HG03439 (cell line): ENCODE results near the gene ISYNA1.

ENCODE experiments used
- ATAC-seq: cut with Tn5 transposase; IDR thresholded peaks from one replicate; pipeline ENCODE4 v1.9.1; 2021; ENCODE audit warnings: mild to moderate bottlenecking, moderate library complexity; ENCODE audit not compliant: unreplicated experiment

The ISYNA1 gene

DNA sequence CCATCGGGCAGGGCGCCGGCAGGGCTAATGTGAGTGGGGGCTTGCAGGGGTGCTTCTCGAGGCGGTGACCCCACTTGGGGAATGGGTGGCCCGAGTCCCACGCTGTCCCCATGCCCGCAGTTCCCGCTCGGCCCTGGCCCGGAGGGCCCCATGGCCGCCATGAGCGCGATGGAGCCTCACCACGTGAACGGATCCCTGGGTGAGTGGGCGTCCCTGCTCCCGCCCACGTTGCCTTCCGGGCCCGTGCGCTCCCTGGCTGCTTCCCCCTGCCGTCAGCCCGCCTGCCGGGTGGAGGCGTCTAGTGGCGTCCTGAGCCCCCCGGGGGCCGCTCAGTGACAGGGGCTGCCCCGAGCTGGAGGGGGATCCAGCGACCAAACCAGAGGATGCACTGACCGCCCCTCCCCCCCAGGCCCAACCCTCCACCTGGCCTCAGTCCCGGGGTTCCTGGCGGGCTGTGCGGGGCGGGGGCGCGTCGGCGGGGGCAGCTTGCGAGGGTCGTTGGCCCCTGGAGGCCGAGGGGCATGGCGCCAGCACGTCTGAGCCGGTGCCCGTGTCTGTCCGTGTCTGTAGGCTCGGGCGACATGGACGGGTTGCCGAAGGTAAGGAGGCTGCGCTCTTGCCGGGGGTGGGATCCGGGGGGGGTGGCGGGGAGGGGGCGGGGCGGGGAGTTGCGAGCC, 4.8 kb downstream of the ISYNA1 start:
- ATAC-seq, result no peak

DNA sequence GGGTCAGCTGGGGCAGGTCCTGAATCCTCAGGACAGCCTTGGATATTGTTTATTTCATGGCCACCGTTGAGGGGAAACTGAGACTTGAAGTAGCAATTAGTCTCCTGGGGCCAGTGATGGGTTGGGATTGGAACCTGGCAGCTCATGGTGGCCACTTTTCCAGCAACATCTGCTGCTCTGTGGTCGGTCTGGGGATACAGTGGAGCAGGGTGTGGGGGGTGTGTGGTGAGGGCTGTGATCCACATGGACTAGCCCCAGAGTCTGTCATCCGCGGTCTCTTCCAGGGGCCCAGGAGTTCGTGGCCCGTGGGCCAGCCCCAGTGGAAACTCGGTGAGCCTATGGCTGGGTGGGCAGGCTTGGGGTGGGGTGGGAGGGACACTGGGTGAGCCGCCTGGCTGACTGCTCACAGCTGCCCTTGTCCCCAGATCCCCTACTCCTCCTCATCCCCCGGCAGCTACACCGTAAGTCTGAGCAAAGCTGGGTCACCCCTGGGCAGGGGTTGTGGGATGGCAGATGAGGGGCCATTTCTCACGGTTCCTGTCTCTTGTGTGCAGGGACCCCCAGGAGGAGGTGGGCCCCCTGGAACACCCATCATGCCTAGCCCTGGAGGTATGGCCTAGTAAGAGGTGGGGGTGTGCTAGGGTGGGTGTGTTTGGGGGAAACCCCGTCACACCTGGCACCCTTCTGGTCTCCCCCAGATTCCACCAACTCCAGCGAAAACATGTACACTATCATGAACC, 5.5 kb downstream of the ISYNA1 start:
- no peak for ATAC-seq

GRCh38 chr19:18431351-18432197, 6.4 kb downstream of the ISYNA1 start:
- no peak for ATAC-seq

DNA sequence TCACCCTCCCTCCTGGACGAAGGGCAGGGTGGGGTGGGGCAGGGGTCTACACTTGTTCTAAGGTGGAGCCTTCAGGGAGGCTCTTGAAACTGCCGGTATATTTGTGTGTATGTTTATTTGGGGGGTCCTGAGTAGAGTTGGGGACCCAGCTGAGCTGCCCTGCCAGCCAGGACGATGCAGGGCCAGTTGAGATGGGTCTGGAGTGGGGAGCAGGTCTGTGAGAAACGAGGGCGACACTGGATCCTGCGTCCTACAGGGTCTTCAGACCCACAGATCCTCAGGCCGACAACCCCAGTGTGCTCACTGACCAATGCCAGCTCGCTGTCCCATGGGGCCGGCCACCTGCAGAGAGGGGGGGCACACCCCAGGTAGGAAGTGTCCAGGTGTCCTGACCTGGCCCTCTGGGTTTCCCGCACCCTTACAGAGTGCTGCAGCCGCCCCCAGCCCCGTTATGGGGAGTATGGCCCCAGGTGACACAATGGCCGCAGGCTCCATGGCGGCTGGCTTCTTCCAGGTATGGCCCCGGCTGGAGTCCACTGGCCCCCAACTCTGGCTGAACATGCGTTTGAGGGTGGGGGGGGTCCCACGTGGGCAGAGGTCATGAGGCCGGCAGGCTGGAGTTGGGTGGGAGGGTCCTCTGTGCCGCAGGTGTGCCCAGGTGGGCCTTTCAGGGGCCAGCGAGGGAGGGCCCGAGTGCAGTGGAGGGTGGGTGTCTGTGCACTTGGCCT, 7.4 kb downstream of the ISYNA1 start:
- ATAC-seq, result no peak

DNA sequence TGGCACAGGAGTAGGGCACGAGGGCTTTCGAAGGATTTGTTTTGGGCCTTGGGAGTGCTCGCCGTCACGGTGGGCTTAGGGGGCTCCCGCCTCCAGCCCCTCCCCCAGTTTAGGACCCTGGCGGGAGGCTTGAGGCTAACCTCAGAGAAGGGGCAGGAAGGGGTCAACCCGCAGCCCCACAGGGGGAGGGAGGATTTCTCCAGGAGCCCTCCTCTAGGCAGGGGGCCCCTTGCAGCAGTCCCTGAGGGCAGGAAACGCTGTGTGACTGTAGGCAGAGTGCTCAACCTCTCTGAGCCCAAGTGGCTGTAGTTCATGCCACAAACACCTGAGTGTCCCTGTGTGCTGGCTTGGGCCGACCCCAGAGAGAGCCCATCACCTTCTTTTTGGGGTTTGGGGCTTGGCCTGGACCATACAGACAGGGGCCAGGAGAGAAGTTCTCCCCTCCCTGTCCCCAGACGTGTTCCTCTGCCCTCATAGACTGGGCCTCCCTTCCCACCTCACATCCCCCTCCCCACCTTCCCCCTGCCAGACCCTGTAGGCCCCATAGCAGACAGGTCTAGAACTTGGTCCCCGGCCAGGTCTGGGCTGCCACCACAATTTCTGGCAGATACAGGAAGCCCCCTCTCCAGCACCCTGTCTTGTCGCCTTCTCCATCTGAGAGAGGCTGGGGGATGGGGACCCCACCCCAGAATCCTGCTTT, 8.1 kb downstream of the ISYNA1 start:
- ATAC-seq, result no peak

DNA sequence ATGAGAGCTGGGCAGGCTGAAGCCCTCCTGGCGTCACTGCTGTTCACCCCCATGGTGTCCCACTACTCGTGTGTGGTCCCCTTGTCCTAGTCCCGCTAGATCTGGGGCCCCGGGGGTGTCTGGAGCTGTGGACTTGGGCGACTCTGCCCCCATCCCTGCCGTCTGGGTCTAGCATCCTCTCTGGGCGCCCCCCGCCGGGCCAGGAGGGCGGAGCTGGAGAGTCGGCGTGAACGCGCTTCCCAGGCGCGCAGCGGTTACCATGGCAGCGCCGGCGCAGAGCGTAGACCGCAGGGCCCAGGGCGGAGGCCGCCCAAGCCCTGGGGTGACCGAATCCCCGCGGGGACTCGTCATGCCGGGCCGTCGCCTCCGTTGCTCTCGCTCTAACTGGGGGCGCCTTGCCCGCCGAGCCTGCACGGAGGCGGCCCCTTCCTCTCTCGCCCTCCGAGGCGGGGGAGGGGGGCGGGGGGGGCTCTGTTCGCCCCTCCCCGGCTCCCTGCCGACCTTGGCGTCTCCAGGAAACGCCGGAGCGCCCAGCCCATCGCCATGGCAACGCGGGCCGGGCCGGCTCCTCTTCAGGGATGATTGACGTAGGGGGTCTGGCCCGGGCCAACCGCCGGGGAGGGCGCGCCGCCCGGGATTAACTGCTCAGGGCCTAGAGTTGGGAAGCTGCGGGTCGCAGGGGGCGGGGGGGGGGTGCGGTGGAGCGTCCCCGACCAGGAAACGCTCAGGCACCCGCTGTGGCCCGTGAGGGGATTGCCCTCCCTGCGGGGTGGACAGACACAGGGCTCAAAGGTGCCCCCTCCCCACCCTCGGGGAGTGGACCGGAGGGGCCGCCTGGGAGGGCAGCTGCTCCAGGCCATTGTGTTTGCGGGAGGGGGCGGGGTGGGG, 8.9 kb downstream of the ISYNA1 start:
- peak; percentile 39 for ATAC-seq

GRCh38 chr19:18428173-18428786, 9.7 kb downstream of the ISYNA1 start:
- ATAC-seq, result no peak

- no peak for ATAC-seq
Measured at GRCh38 chr19:18427743-18428113, 10.2 kb downstream of the ISYNA1 start.

DNA sequence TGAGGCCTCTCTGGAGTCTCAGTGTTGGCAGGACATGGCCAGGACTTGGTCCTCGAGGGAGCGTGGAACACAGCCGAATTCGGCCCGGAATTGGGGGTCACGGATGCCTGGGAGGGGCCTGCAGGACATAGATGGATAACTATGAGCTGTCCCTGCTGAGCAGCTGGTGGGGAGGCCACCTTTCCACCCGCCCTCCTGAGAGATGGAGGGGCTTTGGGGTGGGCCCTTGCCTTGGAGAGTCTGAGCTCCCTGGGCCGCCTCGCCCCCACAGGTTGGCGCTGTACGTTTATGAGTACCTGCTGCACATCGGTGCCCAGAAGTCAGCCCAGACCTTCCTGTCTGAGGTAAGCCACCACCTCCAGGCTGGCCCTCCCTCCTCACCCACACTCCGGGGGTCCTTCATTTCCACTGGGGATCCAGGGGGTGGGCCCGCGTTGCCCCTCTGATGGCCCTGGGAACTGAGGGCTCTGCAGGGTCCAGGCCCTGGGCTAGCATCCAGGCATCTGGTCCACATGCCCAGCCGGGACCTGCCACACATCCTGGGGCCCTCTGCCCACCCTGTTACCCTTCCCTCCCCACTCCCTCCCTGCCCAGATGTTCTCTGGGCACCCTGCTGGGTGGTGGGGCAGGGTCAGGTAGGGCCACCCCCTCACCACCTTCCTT, 10.7 kb downstream of the ISYNA1 start:
- ATAC-seq, result no peak

DNA sequence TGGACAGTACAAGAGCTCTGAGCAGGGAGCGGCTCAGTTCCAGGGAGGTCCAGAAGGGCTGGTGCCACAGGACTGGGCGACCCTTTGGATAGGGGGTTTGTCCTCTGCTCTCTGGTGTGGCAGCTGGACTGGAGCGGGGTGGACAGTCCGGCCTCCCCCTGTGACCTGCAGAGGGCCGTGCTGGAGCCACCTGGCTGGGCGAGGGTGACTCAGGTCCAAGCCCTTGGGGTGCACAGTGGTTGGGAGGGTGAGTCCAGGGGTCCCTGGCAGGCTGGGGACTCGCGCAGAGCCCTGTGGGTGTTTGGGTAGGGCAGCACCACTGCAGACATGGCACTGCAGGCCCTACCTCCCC, 11.5 kb downstream of the ISYNA1 start:
- ATAC-seq, result no peak

GRCh38 chr19:18425515-18426415, 12.2 kb downstream of the ISYNA1 start:
- no peak for ATAC-seq

DNA sequence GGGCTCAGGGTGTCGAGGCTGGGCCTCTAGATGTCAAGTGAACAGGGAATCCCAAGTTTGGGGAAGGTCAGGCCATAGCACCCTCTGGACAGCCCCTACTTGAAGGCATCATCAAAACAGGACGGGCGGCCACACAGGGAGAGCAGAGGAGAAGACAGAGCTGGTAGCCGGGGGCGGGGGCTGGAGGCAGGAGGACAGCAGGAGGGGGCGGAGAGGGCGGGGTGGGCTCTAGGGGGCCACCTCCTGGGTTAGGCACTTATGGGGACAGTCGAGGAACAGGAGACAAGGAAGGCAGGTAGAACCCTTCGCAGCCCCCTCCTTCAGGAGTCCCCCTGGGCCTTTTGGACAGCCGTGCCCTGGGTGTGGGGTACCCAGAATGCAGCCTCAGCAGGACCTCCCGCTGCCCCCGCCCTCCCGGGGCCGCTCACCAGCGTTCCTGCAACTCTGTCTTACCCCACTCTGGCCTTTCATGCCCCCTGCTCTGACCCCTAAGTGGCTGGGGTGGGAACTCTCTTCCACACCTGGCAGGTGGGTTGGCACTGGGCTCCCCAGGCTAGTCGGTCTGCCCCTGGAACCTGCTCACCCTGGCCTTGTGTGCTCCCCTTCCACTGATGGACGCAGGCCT, 12.9 kb downstream of the ISYNA1 start:
- ATAC-seq, result no peak

DNA sequence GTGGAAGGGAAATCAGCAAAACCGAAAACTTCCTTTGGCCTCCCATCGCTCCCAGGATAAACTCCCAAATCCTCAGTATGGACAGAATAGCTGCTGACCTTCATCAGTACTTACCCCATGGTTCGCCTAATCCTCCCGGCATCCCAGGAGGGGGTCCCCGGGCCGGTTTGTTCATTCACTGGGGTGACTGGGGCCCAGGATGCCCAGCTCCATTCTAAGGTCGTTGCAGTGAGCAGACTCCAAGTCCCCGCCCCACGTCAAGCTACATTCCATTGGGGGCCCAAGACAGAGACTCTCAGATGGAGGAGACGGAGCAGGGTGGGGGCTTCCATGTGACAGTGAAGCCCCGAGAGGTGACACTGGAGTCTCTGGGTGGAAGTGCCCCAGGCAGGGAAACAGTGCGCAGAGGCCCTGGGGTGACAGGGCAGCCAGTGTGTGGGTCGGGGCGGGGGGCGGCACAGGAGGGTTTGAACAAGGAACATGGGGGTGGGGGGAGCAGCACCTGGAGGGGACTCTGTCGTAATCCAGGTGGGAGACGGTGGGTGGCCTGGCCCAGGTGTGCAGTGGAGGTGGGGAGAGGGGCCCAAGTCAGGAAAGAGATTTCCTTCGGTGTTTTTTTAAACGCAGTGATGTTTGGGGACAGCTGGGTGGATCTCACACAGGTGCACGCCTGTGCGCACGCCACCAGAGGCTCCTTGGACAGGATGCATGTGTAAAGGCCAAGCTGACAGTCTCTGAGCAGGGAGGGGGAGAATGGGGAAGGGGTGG, 13.6 kb downstream of the ISYNA1 start:
- ATAC-seq, result no peak

DNA sequence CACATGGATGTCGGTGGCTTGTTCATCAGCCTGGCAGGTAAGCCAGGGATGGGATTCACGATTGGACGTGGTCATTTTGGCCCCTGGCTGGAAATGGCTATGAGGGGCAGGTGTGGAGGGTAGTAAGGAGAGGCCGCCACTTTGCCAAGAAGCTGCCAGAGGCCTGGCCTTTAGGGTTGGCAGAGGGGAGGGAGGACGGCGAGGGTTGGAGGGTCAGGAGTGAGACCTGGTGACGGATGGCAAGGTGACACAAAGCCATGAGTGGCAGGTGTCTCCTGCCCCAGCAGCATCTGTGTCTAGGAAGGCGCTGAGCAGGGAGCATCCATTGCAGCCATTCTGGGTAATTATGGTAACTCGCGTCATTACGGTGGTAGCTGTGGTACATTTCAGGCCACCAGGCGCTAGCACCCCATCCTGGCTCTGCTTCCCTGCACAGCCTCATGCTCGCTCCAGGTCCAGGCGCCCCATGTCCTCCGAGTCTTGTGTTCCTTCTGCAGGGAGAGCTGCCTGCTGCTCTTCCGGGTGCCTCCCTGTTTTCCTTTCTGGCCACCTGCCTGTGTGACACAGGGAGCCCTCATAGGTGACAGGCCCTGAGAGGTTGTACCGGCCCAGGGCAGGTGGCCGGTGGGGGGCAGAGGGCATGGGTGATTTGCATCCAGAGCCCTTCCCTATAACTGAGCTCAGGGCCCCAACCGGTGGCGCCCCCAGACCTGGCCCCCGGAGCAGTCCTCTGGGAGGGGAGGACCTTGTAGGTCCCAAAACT, 14.5 kb downstream of the ISYNA1 start:
- ATAC-seq, result no peak

DNA sequence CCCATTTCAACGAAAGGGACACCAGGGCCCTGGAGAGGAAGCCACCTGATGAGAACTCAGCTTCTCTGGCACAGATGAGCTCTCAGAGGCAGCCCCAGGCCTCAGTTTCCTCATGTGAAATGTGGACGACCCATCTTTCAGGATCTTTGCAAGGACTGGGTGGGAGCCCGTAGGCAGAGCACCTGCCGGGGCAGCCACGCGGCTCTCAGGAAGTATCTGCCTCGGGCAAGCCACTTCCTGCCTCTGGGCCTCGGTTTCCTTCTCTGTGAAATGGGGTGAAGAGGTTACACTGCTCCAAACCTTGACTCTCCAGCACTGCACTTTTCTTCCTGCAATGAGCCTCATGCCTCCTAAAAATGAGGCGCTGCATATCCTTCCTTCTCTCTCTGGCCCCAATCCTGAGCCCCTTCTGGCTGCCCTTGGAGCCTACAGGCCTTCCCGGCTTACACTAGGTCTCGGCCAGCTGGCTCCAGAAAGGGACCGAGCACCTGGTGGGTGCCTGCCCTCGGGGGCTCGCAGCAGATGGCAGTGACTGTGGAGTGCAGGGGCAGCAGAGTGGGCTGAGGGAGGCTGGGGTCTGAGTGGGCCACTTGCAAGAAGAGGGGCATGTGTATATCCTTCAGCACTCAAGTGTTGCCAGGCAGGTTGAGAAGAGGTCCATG, 15.3 kb downstream of the ISYNA1 start:
- no peak for ATAC-seq
